Erythroblast (primary cell): Measurements from ENCODE around the gene HDAC4.

Source experiments
- GATA1 ChIP-seq: IDR thresholded peaks from 2 replicates; pipeline ENCODE4 v1.6.1; 2011; ENCODE audit warnings: low read depth, mild to moderate bottlenecking, control low read depth, low read length, moderate library complexity
- POLR2A ChIP-seq: IDR thresholded peaks from 2 replicates; pipeline ENCODE4 v1.6.1; 2011; ENCODE audit warnings: mild to moderate bottlenecking, low read length

- TF ChIP-seq POLR2A: no peak
- TF ChIP-seq GATA1: no peak
Measured at GRCh38 chr2:239378918-239379640, 21.7 kb downstream of the HDAC4 start.
